HT1080 (cell line): ENCODE results near the gene MRGPRE. TPM values are rescaled to one million over a fixed set of nuclear protein-coding genes. Genes with fewer than 3 reads are reported as not detected.
A peak's percentile ranks its signal among the peaks of the same experiment; 100 is the strongest.

Experiments
- DNase-seq: peaks from one replicate; pipeline ENCODE4 v3.0.0-alpha.2; 2015; ENCODE audit warnings: low read depth
- total RNA-seq: library from RNA; depleted of rRNA; stranded (reverse); fragments of >200 nt; shearing (Covaris generic); gene quantifications from 2 replicates; pipeline ENCODE4 v1.2.3, GENCODE V29; 2014

The MRGPRE gene
- total RNA-seq, 1 experiment from 2014 or later: not detected

- DNase-seq: no peak
Observed at GRCh38 chr11:3197044-3197695, 35.0 kb downstream of the MRGPRE start.

GRCh38 chr11:3196161-3197043 is 35.8 kb downstream of the MRGPRE start:
- DNase-seq: no peak

GRCh38 chr11:3195251-3196160 is 36.7 kb downstream of the MRGPRE start:
- DNase-seq: peak; percentile 31

DNA sequence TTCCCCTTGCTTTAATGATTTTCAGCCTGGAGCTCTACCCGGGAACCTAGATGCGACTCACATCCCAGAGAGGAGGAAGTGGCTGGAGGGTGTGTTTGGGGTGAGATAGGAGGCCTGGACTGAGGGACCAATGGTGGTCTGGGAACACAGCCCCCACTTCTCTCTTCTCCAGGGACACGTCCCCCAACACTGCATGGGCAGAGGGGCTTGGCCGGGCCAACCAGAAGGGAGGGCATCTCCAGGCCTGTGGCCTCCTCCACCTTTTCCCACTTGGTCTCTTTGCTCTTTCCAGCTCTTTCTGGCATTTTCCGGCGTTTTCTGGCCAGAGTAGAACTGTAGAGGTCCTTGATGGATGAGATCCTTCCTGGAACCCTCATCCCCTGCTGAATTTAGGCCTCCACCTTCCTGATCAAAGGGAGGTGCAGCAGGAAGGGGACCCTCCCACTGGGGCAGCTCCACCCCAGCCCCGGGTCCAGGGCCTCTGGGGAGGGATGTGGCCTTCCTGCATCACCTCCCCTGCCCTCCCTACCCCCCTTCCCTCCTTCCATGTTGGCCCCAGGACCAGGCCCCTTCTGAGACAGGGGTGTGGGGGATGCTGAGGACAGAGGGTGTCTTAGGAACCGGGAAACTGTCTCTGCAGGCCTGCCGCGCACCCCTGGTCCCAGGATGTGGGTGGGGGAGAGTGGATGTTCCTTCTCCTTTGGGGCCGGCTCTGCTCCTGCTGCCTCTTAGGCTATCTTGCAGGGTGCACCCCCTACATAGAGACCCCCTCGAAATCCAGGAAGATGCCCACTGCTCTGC is 38.0 kb downstream of the MRGPRE start:
- no peak for DNase-seq

- DNase-seq: no peak
Observed at GRCh38 chr11:3193373-3194015, 38.7 kb downstream of the MRGPRE start.

DNA sequence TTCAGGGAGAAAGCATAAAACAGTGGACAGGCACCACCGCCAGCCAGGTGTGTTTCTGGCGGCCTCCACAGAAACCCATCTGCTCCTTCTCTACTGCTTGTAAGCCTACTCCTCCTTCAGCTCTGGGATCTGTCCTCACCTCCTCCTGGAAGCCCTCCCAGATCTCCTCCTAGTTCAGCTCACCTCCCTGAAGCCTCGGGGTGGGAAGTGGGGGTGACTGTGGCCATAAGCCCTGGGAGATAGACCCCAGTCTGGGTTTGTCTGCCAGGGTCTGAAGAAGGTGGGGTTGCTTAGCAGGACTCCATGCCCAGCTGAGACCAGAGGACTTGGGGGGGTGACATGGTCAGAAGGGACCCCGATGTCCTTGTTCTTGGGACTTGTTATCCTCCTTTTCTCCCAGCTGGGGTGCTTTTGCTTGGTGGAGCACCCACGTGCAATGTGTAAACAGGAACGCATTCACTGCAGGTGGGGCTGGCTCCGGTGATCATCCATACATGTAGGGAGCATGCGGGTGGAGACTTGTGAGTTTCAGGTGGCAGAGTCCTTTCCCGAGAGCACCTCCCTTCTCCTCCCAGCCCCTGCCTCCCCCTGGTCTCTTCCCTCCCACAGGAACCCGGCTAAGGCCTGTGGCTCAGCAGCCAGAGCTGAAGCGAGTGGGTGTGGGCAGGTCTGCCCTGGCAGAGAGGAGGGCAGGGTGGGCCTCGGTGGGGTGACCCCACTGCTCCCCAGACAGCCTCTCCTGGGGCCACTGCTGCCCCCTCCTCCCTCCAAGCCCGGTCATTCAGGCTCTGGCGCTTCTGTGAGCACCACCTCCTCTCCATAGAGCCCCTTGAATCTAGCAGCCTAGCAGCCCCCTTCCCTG is 39.5 kb downstream of the MRGPRE start:
- no peak for DNase-seq

DNA sequence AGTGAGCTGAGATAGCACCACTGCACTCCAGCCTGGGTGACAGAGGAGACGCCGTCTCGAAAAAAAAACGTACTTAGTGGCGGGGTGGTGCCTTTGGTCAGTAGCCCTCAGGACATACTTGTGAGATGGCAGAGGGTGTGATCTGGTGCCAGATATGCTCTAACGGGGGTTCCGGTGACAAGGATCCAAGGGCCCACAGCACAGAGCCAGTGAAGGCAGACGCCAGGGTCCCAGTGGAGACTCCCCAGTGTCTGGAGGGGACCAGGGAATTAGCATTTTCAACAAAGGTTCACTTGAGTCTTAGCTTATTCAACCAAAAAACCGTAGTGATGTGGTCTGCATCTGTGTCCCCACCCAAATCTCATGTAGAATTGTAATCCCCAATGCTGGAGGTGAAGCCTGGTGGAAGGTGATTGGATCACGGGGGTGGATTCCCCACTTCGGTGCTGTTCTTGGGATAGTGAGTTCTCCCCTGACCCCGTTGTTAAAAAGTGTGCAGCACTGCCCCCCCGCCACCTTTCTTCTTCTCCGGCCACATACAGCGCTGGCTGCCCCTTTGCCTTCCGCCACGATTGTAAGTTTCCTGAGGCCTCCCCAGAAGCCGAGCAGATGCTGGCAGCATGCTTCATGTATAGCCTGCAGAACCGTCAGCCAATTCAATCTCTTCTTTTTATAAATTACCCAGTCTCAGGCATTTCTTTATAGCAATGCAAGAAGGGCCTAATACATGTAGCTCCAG is 40.5 kb downstream of the MRGPRE start:
- DNase-seq: no peak

- DNase-seq: no peak
Observed at GRCh38 chr11:3190600-3190999, 41.6 kb downstream of the MRGPRE start.

GRCh38 chr11:3189886-3190583 is 42.2 kb downstream of the MRGPRE start:
- DNase-seq: no peak

DNA sequence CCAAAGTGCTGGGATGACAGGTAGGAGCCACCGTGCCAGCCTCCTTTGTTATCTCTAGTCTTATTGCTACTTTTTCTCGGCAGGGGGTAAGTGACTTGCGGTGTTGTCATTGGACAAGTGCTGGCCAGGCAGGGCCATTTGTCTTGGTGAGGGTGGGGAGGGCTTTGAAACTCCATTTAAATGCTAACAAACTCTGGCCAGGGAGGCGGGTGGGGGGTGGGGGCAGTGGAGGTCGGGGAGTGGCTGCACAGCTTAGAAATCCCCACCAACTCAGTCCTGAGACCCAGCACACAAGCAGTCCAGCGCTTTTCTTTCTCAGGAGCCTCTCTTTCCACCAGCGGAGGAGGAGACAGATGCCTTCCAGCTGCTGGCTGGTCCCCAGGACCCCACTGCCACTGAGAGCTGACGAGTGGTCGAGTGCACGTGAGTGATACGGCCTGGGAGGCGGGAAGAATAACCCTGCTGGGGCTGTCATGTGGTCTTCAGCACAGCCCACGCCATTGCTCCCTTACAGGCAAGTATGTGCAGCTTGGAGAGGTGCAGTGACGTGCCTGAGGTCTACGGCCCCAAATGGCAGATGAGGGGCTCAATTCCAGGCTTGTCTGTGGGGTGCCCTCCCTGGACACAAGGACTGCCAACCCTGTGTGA is 42.9 kb downstream of the MRGPRE start:
- DNase-seq: no peak

DNA sequence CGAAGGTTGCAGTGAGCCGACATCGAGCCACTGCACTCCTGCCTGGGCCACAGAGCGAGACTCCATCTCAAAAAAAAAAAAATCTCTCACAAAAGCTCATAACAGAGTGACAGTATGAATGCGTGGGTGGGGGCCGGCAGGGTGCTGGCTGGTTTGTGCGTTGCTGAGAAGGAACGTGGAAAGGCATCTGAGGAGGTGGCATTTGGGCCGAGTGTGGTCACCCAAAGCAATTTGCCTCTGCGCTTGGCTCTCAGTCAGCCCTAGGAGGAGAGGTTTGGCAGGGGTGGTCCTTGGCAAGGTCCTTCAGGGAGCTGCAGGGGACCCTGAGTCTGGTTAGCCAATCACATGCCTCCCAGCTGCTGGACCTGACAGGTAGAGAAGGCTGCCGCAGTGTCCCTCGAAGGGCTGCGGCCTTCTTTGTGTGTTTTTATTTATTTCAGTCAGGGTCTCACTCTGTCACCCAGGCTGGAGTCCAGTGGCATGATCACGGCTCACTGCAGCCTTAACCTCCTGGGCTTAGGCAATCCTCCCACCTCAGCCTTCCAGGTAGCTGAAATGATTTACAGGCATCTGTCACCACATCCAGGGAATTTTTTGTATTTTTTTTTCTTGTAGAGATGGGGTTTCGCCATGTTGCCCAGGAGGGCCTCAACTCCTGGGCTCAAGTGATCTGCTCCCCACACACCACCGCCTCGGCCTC is 43.6 kb downstream of the MRGPRE start:
- DNase-seq: no peak

DNA sequence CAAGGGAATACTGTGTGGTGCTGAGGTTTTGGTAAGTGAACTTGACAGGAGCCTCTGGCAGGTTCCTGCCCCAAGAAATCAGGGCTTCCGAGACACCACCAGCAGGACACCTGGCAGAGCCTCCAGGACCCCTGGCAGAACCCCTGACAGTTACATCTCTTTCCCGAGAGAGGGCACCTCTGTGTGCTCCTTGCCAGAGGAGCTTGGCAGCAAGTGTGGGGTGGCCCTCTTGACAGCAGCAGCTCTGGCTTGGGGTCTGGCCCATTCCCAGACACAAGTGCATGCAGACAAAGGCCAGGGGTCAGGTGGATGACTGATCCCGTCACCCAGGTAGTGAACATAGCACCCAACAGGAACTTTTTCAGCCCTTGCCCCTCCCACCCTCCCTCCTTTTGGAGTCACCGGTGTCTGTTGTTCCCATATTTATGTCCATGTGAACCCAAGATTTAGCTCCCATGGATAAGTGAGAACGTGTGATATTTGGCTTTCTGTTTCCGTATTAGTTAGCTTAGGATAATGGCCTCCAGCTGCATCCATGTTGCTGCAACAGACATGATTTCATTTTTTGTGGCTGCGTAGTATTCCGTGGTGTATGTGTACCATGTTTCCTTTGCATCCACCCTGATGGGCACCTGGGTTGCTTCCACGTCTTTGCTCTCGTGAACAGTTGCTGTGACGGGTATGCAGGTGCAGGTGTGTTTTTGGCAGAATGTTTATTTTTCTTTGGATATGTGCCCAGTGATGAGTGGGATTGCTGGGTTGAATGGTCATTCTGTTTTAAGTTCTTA is 45.9 kb downstream of the MRGPRE start:
- no peak for DNase-seq

GRCh38 chr11:3184732-3185347 is 47.4 kb downstream of the MRGPRE start:
- no peak for DNase-seq

GRCh38 chr11:3183523-3183922 is 48.7 kb downstream of the MRGPRE start:
- no peak for DNase-seq

GRCh38 chr11:3182462-3182852 is 49.8 kb downstream of the MRGPRE start:
- DNase-seq: no peak
